Esophagus squamous epithelium (tissue), 4 donors: ENCODE results near the gene KRTAP5-6.

Experiments
- CTCF ChIP-seq, 6 experiments: fragments of 450-650 bp in 4 of 6; fragments of 200-600 bp in 2 of 6; sonication (generic) in 2 of 6; IDR thresholded peaks; one replicate each; pipeline ENCODE4 v1.5.1; 2016 to 2019; ENCODE audit warnings: antibody characterized with exemption in 6 of 6, mild to moderate bottlenecking in 4 of 6, moderate library complexity in 4 of 6
- POLR2A ChIP-seq, 4 donors: fragments of 450-650 bp; IDR thresholded peaks; one replicate each; pipeline ENCODE4 v1.6.1; 2017; ENCODE audit warnings: antibody characterized with exemption in 4 of 4, mild to moderate bottlenecking in 4 of 4, moderate library complexity in 3 of 4

GRCh38 chr11:1742869-1743584 lies 46.0 kb downstream of the KRTAP5-6 start:
- TF ChIP-seq CTCF (IDR thresholded peaks at IDR 0.05) (no peak), POLR2A (IDR thresholded peaks at IDR 0.05) (no peak)
